Sigmoid colon (tissue), 4 donors: ENCODE data around the gene VPS72.

ENCODE experiments used
- EP300 ChIP-seq, 4 donors: sonication (generic); formaldehyde crosslinking; IDR thresholded peaks; one replicate each; pipeline ENCODE4 v1.6.1; 2017; ENCODE audit warnings: antibody characterized with exemption in 4 of 4
- POLR2A ChIP-seq, 2 donors: fragments of 450-650 bp; IDR thresholded peaks; one replicate each; pipeline ENCODE4 v1.6.1; 2016; ENCODE audit warnings: antibody characterized with exemption in 2 of 2, mild to moderate bottlenecking in 2 of 2, moderate library complexity in 2 of 2
- POLR2AphosphoS5 ChIP-seq, 4 donors: sonication (generic); formaldehyde crosslinking; IDR thresholded peaks; one replicate each; pipeline ENCODE4 v1.6.1; 2017; ENCODE audit warnings: antibody characterized with exemption in 4 of 4
- TF ChIP-seq, protein P1 (sequence below), 4 experiments: fragments of 450-650 bp in 3 of 4; fragments of 200-600 bp in 1 of 4; IDR thresholded peaks; one replicate each; pipeline ENCODE4 v1.5.1; 2016 to 2019; ENCODE audit warnings: antibody characterized with exemption in 4 of 4, mild to moderate bottlenecking in 3 of 4, moderate library complexity in 2 of 4

- TF ChIP-seq POLR2A (IDR thresholded peaks at IDR 0.05), result no peak
- TF ChIP-seq POLR2AphosphoS5 (IDR thresholded peaks at IDR 0.05), result no peak
- TF ChIP-seq, protein P1, sequence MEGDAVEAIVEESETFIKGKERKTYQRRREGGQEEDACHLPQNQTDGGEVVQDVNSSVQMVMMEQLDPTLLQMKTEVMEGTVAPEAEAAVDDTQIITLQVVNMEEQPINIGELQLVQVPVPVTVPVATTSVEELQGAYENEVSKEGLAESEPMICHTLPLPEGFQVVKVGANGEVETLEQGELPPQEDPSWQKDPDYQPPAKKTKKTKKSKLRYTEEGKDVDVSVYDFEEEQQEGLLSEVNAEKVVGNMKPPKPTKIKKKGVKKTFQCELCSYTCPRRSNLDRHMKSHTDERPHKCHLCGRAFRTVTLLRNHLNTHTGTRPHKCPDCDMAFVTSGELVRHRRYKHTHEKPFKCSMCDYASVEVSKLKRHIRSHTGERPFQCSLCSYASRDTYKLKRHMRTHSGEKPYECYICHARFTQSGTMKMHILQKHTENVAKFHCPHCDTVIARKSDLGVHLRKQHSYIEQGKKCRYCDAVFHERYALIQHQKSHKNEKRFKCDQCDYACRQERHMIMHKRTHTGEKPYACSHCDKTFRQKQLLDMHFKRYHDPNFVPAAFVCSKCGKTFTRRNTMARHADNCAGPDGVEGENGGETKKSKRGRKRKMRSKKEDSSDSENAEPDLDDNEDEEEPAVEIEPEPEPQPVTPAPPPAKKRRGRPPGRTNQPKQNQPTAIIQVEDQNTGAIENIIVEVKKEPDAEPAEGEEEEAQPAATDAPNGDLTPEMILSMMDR (IDR thresholded peaks at IDR 0.05), result no peak
- TF ChIP-seq EP300 (IDR thresholded peaks at IDR 0.05), result no peak
These were observed 31.7 kb downstream of the VPS72 start for GRCh38 chr1:151158326-151158725.
